Heart right ventricle (tissue), 16 donors: Measurements from ENCODE around the gene SETBP1. TPM values are rescaled to one million over a fixed set of nuclear protein-coding genes. Genes with fewer than 3 reads are reported as not detected.
A peak's percentile ranks its signal among the peaks of the same experiment; 100 is the strongest.

Source experiments
- ATAC-seq, 8 donors: fragments of 200-7000 bp; cut with Tn5 transposase; one replicate each; pipeline ENCODE4 v1.9.1; 2020; ENCODE audit warnings: mild to moderate bottlenecking in 8 of 8, moderate library complexity in 8 of 8, moderate number of reproducible peaks in 1 of 8
- DNase-seq, 2 donors: peaks; one replicate each; pipeline ENCODE4 v3.0.0-alpha.2; 2020
- H3K27ac ChIP-seq, 10 donors: fragments of 200-600 bp; sonication (generic) in 2 of 10; one replicate each; pipeline versions ENCODE4 v1.5.0 to v1.8.0; 2020 to 2022; ENCODE audit warnings: mild to moderate bottlenecking in 3 of 10
- H3K27me3 ChIP-seq, 7 donors: fragments of 200-600 bp; one replicate each; pipeline ENCODE4 v1.8.0; 2021 to 2022; ENCODE audit warnings: mild to moderate bottlenecking in 2 of 7
- H3K36me3 ChIP-seq, 9 donors: fragments of 200-600 bp; sonication (generic) in 1 of 9; one replicate each; pipeline versions ENCODE4 v1.5.0 to v1.8.0; 2020 to 2022; ENCODE audit warnings: mild to moderate bottlenecking in 2 of 9
- H3K4me1 ChIP-seq, 9 donors: fragments of 200-600 bp; sonication (generic) in 1 of 9; one replicate each; pipeline versions ENCODE4 v1.5.0 to v1.8.0; 2020 to 2022; ENCODE audit warnings: mild to moderate bottlenecking in 4 of 9
- H3K4me3 ChIP-seq, 10 donors: fragments of 200-600 bp; sonication (generic) in 2 of 10; one replicate each; pipeline versions ENCODE4 v1.5.0 to v1.8.0; 2020 to 2022; ENCODE audit warnings: mild to moderate bottlenecking in 7 of 10, moderate library complexity in 2 of 10
- H3K9me3 ChIP-seq, 11 donors: fragments of 200-600 bp in 10 of 11; sonication (generic) in 2 of 11; one replicate each; pipeline versions ENCODE4 v1.5.0 to v1.8.0; 2013 to 2022; ENCODE audit warnings: mild to moderate bottlenecking in 2 of 11, control low read depth in 1 of 11, moderate library complexity in 1 of 11
- WGBS, 2 donors: extraction: QIAGEN DNeasy Blood & Tissue Kit; methylation state at CpG; one replicate each; pipeline ENCODE4 v1.1.7; 2013; ENCODE audit warnings: inconsistent platforms in 1 of 2; 5-methylcytosine and 5-hydroxymethylcytosine counted together
- intact Hi-C, 10 donors: fragments of 100-400 bp; cut with DNase I; formaldehyde crosslinking; loops; one replicate each; pipeline versions ENCODE4 v1.11.1 to v1.14.2; 2022
- polyA plus RNA-seq, 2 donors: library from polyadenylated mRNA; stranded (reverse); fragments of 200-250 nt; gene quantifications; one replicate each; pipeline ENCODE4 v1.2.3, GENCODE V29; 2013
- total RNA-seq, 10 donors: library from RNA; stranded (reverse); fragmentation: NEBNext Ultra II Directional in 3 of 10; extraction: Animal tissue kit (Norgen Biotek cat#: 25700) in 3 of 10; gene quantifications; one replicate each; pipeline versions ENCODE4 v1.2.1 to v1.2.4, GENCODE V29; 2021 to 2023
- TF ChIP-seq, protein P1 (sequence below), 9 donors: fragments of 200-600 bp; sonication (generic) in 2 of 9; IDR thresholded peaks; one replicate each; pipeline versions ENCODE4 v1.5.0 to v1.8.0; 2021 to 2022; ENCODE audit warnings: antibody characterized with exemption in 9 of 9, mild to moderate bottlenecking in 5 of 9, moderate library complexity in 1 of 9
- donor health status: Arrhythmogenic right ventricular cardiomyopathy.
- donor health status: ischemic (EF 13 %, LVEDD 7.1; RV severe dilation, severe dysfunction).
- donor health status: healthy with polysubstance abuse.
- donor health status: DM: no; HTN: yes; CAD: no.
- donor health status: DM: no; HTN: no; CAD: no.
- donor health status: ischemic (EF 25% LVEDD 6.9; RV normal size, moderate dysfunction).
- donor health status: ischemic (EF 25% LVEDD 5.7; RV mildly dilated, moderate dysfunction).
- donor health status: healthy.
- donor health status: DM: yes; HTN: yes; CAD: no.
- donor health status: Ischemic cardiomyopathy.
- donor health status: ischemic (EF 35%, LVEDD 5.7; RV mildly dilated, moderate dysfunction).
- donor health status: nonischemic (EF 11% LVEDD 7.7; RV severe dilation, severe dysfunction).
- donor health status: DM: yes; HTN: yes; CAD: no.
- donor health status: PGD.
- donor health status: ischemic (EF 29% LVEDD 5.4; RV normal size, mild dysfunction).
- donor health status: nonischemic (EF 23%, LVEDD 6.1; RV moderate dilation, normal function).

SETBP1 gene
- total and polyA plus RNA-seq, 12 donors: 0.71 to 12.2 (median 6.1) TPM

- intact Hi-C loops: no loop called here
- TF ChIP-seq, protein P1, sequence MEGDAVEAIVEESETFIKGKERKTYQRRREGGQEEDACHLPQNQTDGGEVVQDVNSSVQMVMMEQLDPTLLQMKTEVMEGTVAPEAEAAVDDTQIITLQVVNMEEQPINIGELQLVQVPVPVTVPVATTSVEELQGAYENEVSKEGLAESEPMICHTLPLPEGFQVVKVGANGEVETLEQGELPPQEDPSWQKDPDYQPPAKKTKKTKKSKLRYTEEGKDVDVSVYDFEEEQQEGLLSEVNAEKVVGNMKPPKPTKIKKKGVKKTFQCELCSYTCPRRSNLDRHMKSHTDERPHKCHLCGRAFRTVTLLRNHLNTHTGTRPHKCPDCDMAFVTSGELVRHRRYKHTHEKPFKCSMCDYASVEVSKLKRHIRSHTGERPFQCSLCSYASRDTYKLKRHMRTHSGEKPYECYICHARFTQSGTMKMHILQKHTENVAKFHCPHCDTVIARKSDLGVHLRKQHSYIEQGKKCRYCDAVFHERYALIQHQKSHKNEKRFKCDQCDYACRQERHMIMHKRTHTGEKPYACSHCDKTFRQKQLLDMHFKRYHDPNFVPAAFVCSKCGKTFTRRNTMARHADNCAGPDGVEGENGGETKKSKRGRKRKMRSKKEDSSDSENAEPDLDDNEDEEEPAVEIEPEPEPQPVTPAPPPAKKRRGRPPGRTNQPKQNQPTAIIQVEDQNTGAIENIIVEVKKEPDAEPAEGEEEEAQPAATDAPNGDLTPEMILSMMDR (IDR thresholded peaks at IDR 0.05): no peak
These were observed 78.4 kb downstream of the SETBP1 start for GRCh38 chr18:44758861-44759631.

GRCh38 chr18:44759925-44760342 lies 79.2 kb downstream of the SETBP1 start:
- TF ChIP-seq, protein P1 (IDR thresholded peaks at IDR 0.05): no peak
- Histone ChIP-seq H3K4me1 (peaks cover 0 to 20% (median 14%) of the 10 kb centered on the region in 9 donors), H3K9me3 (no peaks in the 10 kb centered on the region), H3K4me3 (no peak overlapping the region), H3K27me3 (no peaks in the 10 kb centered on the region), H3K27ac (peak overlapping the region in 1 of 10 donors; percentile 29), H3K36me3 (no peaks in the 10 kb centered on the region)
- no peak for ATAC-seq
- DNase-seq: no peak
- WGBS, 2 donors: 96% methylated on average over 1 of the region's 1 CpG
- intact Hi-C loops: no loop called here

More at GRCh38 chr18:44758861-44759631, 78.4 kb downstream of the SETBP1 start:
- DNase-seq: no peak
- whole genome bisulfite sequencing, 2 donors: 89 to 92% methylated on average over 12 of the region's 12 CpGs
- Histone ChIP-seq H3K9me3 (no peaks in the 10 kb centered on the region), H3K27me3 (peaks cover 0 to 5% (median 0%) of the 10 kb centered on the region in 7 donors), H3K4me1 (peaks cover 0 to 20% (median 13%) of the 10 kb centered on the region in 9 donors), H3K4me3 (peak overlapping the region in 1 of 10 donors; percentile 6), H3K36me3 (no peaks in the 10 kb centered on the region), H3K27ac (peak overlapping the region in 1 of 10 donors; percentile 29)
- ATAC-seq: peak in 3 of 8 donors; percentile 49 to 55 (median 50)

DNA sequence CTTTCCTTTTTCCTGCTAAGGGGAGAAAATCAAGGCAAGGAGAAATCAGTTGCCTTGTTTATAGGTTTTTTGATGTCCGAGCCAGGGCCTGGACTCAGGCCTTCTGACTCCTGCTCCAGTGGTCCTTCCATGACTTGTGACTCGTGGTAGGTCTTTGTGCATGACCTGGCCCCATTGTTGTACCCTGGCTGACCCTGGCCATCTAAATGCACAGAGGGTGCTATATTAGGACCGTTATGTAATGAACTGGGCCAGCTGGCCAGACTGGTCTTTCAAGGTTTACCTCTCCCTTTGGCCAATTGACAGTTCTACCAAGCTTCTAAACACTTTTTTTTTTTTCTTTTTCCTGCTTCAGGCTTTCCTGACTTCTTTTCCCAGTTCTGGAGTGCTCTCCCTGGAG lies 81.1 kb downstream of the SETBP1 start:
- H3K4me1 ChIP-seq: peaks cover 0 to 35% (median 20%) of the 10 kb centered on the region in 9 donors
- H3K9me3 ChIP-seq: no peaks in the 10 kb centered on the region
- WGBS, 2 donors: 41 to 58% methylated on average over 3 of the region's 3 CpGs
- no peak for DNase-seq
- ATAC-seq: peak in 5 of 8 donors; percentile 45 to 79 (median 57)
- no peaks in the 10 kb centered on the region for H3K27me3 ChIP-seq
- TF ChIP-seq, protein P1 (IDR thresholded peaks at IDR 0.05): no peak
- no peaks in the 10 kb centered on the region for H3K36me3 ChIP-seq
- intact Hi-C loops: no loop called here
- H3K27ac ChIP-seq: no peak overlapping the region
- no peak overlapping the region for H3K4me3 ChIP-seq

DNA sequence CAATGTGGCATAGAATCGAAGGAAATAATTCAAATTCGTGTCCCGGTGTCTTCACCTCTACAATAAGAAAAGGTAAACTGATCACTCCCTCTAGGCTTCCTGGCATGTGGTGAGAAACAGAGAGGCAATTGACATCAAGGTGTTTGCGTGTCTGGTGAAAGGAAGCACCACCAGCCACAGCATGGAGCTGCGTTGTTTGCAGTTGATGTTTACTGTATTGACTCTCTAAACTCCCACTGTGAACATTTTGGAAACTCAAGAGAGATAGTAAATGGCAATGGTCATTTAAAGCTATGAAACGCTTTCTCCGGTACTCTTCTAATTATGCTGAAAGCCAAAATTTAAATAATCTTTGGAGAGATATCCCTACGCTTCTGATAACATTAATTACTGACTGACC lies 82.6 kb downstream of the SETBP1 start:
- Histone ChIP-seq H3K27me3 (no peaks in the 10 kb centered on the region), H3K36me3 (no peaks in the 10 kb centered on the region), H3K9me3 (no peaks in the 10 kb centered on the region), H3K4me3 (no peak overlapping the region), H3K4me1 (peaks cover 0 to 43% (median 20%) of the 10 kb centered on the region in 9 donors), H3K27ac (no peak overlapping the region)
- WGBS, 2 donors: 96 to 97% methylated on average over 8 of the region's 8 CpGs
- DNase-seq: no peak
- intact Hi-C loops: no loop called here
- TF ChIP-seq, protein P1 (IDR thresholded peaks at IDR 0.05): no peak
- ATAC-seq: no peak
